H1 (cell line): ENCODE measurements around the gene CCS. TPM values are rescaled to one million over a fixed set of nuclear protein-coding genes. Genes with fewer than 3 reads are reported as not detected.
A peak's percentile ranks its signal among the peaks of the same experiment; 100 is the strongest.

Experiments used
- CTCF ChIA-PET: fragments of 300-600 bp; sonication (Branson Sonifier 250); formaldehyde crosslinking; loops from one replicate; lab custom pipeline; 2021; ENCODE audit not compliant: partially characterized antibody; lab: Charles Lee
- POLR2A ChIA-PET: fragments of 300-600 bp; sonication (Branson Sonifier 250); formaldehyde crosslinking; loops from one replicate; lab custom pipeline; 2021; ENCODE audit warnings: inconsistent platforms; ENCODE audit not compliant: partially characterized antibody; lab: Charles Lee
- DNase-seq, 2 experiments: peaks; one replicate each; pipeline versions ENCODE4 v3.0.0 to v3.0.0-alpha.2; 2010 to 2022; ENCODE audit warnings: low spot score in 2 of 2, low read depth in 1 of 2, mixed read lengths in 1 of 2
- FAIRE-seq: peaks from 2 replicates; lab custom pipeline; 2011; peaks lifted over from hg19 to GRCh38; lab: Jason Lieb, UNC
- H2AFZ ChIP-seq: 2 replicates; pipeline ENCODE4 v1.8.1; 2012; ENCODE audit warnings: low read length, inconsistent platforms
- H2AK5ac ChIP-seq: 2 replicates; pipeline ENCODE4 v1.6.1; 2013; ENCODE audit warnings: low read depth, low read length
- H2BK120ac ChIP-seq: replicated peaks from 2 replicates; pipeline ENCODE3; 2013; ENCODE audit warnings: low read depth, low read length, inconsistent platforms
- H2BK12ac ChIP-seq: 2 replicates; pipeline ENCODE4 v1.6.1; 2013; ENCODE audit warnings: low read depth, low read length
- H2BK15ac ChIP-seq: 2 replicates; pipeline ENCODE4 v1.6.1; 2013; ENCODE audit warnings: low read length
- H2BK20ac ChIP-seq: 2 replicates; pipeline ENCODE4 v1.6.1; 2013; ENCODE audit warnings: low read length
- H2BK5ac ChIP-seq: 2 replicates; pipeline ENCODE4 v1.6.1; 2013; ENCODE audit warnings: low read depth, low read length
- H3K14ac ChIP-seq: 2 replicates; pipeline ENCODE4 v1.6.1; 2013; ENCODE audit warnings: inconsistent platforms; ENCODE audit not compliant: insufficient read length
- H3K18ac ChIP-seq: 2 replicates; pipeline ENCODE4 v1.6.1; 2013; ENCODE audit warnings: low read length; ENCODE audit errors: extremely low read depth
- H3K23ac ChIP-seq: 2 replicates; pipeline ENCODE4 v1.6.1; 2013; ENCODE audit warnings: inconsistent platforms; ENCODE audit not compliant: insufficient read length
- H3K23me2 ChIP-seq: 2 replicates; pipeline ENCODE4 v1.6.1; 2013; ENCODE audit warnings: low read depth, low read length
- H3K27ac ChIP-seq: 2 replicates; pipeline ENCODE4 v1.6.1; 2011; ENCODE audit warnings: low read depth, low read length, inconsistent platforms
- H3K27me3 ChIP-seq, 4 experiments: replicated peaks in 1 of 4; 1 replicate in 1 of 4; 2 replicates in 3 of 4; pipeline versions ENCODE4 v1.6.1 to v1.8.1; 2011 to 2013; ENCODE audit warnings: low read length in 3 of 4, mild to moderate bottlenecking in 3 of 4, inconsistent platforms in 2 of 4, mixed read lengths in 2 of 4, moderate library complexity in 1 of 4; ENCODE audit not compliant: control insufficient read depth in 3 of 4, insufficient read depth in 3 of 4; ENCODE audit errors: extremely low read depth in 1 of 4
- H3K36me3 ChIP-seq, 4 experiments: 2 replicates each; pipeline versions ENCODE4 v1.6.1 to v1.8.1; 2011 to 2013; ENCODE audit warnings: mild to moderate bottlenecking in 4 of 4, low read length in 3 of 4, moderate library complexity in 2 of 4, control low read depth in 1 of 4, inconsistent platforms in 1 of 4; ENCODE audit not compliant: insufficient read depth in 4 of 4, control insufficient read depth in 2 of 4
- H3K4ac ChIP-seq: replicated peaks from 2 replicates; pipeline ENCODE3; 2013; ENCODE audit warnings: low read length, low read depth, mixed read lengths, inconsistent platforms; ENCODE audit not compliant: insufficient read length
- H3K4me1 ChIP-seq, 4 experiments: replicated peaks in 1 of 4; 1 replicate in 1 of 4; 2 replicates in 3 of 4; pipeline versions ENCODE4 v1.6.1 to v1.8.1; 2011 to 2013; ENCODE audit warnings: low read length in 3 of 4, inconsistent platforms in 2 of 4, mixed read lengths in 1 of 4; ENCODE audit not compliant: insufficient read depth in 4 of 4, control insufficient read depth in 3 of 4
- H3K4me2 ChIP-seq, 2 experiments: 2 replicates each; pipeline versions ENCODE4 v1.6.1 to v1.8.1; 2011 to 2013; ENCODE audit warnings: low read depth in 2 of 2, low read length in 2 of 2, control low read depth in 1 of 2, inconsistent platforms in 1 of 2, mild to moderate bottlenecking in 1 of 2; ENCODE audit not compliant: insufficient read depth in 1 of 2
- H3K4me3 ChIP-seq, 4 experiments: fragments of 200-600, 300-600 bp in 1 of 4; sonication (generic), shearing (Covaris generic), sonication (Bioruptor Twin) in 1 of 4; 2 replicates each; pipeline versions ENCODE4 v1.5.1 to v1.8.1; 2011 to 2016; ENCODE audit warnings: low read length in 4 of 4, low read depth in 3 of 4, control low read depth in 2 of 4, inconsistent platforms in 2 of 4, mild to moderate bottlenecking in 2 of 4, mixed read lengths in 1 of 4, moderate library complexity in 1 of 4; ENCODE audit not compliant: insufficient read depth in 2 of 4; ENCODE audit errors: extremely low read depth in 1 of 4
- H3K56ac ChIP-seq: replicated peaks from 2 replicates; pipeline ENCODE3; 2013; ENCODE audit warnings: low read depth, mild to moderate bottlenecking, mixed read lengths, low read length, inconsistent platforms; ENCODE audit not compliant: insufficient read length
- H3K79me1 ChIP-seq: 2 replicates; pipeline ENCODE4 v1.6.1; 2013; ENCODE audit warnings: low read depth, low read length, control low read depth
- H3K79me2 ChIP-seq, 2 experiments: 2 replicates each; pipeline versions ENCODE4 v1.6.1 to v1.8.1; 2012 to 2013; ENCODE audit warnings: low read length in 2 of 2, mild to moderate bottlenecking in 2 of 2, inconsistent platforms in 1 of 2; ENCODE audit not compliant: insufficient read depth in 2 of 2, control insufficient read depth in 1 of 2
- H3K9ac ChIP-seq, 4 experiments: replicated peaks in 1 of 4; 1 replicate in 1 of 4; 2 replicates in 3 of 4; pipeline versions ENCODE4 v1.6.1 to v1.8.1; 2011 to 2013; ENCODE audit warnings: low read depth in 3 of 4, low read length in 3 of 4, control low read depth in 2 of 4, mild to moderate bottlenecking in 2 of 4, moderate library complexity in 2 of 4, inconsistent platforms in 1 of 4; ENCODE audit errors: extremely low read depth in 1 of 4
- H3K9me3 ChIP-seq, 2 experiments: 2 replicates each; pipeline versions ENCODE4 v1.6.1 to v1.8.1; 2012 to 2013; ENCODE audit warnings: mild to moderate bottlenecking in 2 of 2, moderate library complexity in 2 of 2, control low read depth in 1 of 2, inconsistent platforms in 1 of 2, low read depth in 1 of 2, low read length in 1 of 2, mixed read lengths in 1 of 2; ENCODE audit not compliant: insufficient read depth in 2 of 2
- H4K20me1 ChIP-seq, 2 experiments: replicated peaks in 1 of 2; 2 replicates each; pipeline versions ENCODE3 to v1.8.1; 2011 to 2013; ENCODE audit warnings: inconsistent platforms in 2 of 2, low read length in 2 of 2, mild to moderate bottlenecking in 1 of 2; ENCODE audit not compliant: insufficient read depth in 2 of 2, control insufficient read depth in 1 of 2
- H4K5ac ChIP-seq: 2 replicates; pipeline ENCODE4 v1.6.1; 2013; ENCODE audit warnings: low read length, low read depth, mixed read lengths, inconsistent platforms; ENCODE audit not compliant: insufficient read length
- H4K8ac ChIP-seq: 2 replicates; pipeline ENCODE4 v1.8.0; 2013; ENCODE audit warnings: mild to moderate bottlenecking, moderate library complexity, low read length, inconsistent platforms; ENCODE audit not compliant: insufficient read depth; ENCODE audit errors: extremely low read depth
- H4K91ac ChIP-seq: replicated peaks from 2 replicates; pipeline ENCODE3; 2013; ENCODE audit warnings: low read length, mixed read lengths, inconsistent platforms; ENCODE audit not compliant: insufficient read length
- ASH2L ChIP-seq: fragments of 200-600, 300-600 bp; sonication (generic); IDR thresholded peaks from one replicate; pipeline ENCODE4 v1.7.1; 2017; ENCODE audit warnings: low read length
- CHD2 ChIP-seq: IDR thresholded peaks from 2 replicates; pipeline ENCODE4 v1.6.1; 2012; ENCODE audit warnings: low read length, improper control_type of control experiment
- EGR1 ChIP-seq: IDR thresholded peaks from 2 replicates; pipeline ENCODE4 v1.6.1; 2011; ENCODE audit warnings: low read depth, low read length, borderline replicate concordance
- KDM4A ChIP-seq: IDR thresholded peaks from one replicate; pipeline ENCODE4 v1.7.1; 2012; ENCODE audit warnings: low read depth, mild to moderate bottlenecking, moderate library complexity, low read length, inconsistent platforms; ENCODE audit not compliant: severe bottlenecking
- RFX5 ChIP-seq: IDR thresholded peaks from 2 replicates; pipeline ENCODE4 v1.6.1; 2011; ENCODE audit warnings: low read depth, low read length, improper control_type of control experiment, borderline replicate concordance
- SUZ12 ChIP-seq: fragments of 200-600 bp; sonication (generic); IDR thresholded peaks from 2 replicates; pipeline ENCODE4 v1.6.1; 2012; ENCODE audit warnings: mild to moderate bottlenecking, inconsistent platforms, low read length, moderate library complexity, mixed read lengths
- TCF12 ChIP-seq: IDR thresholded peaks from 2 replicates; pipeline ENCODE4 v1.6.1; 2011; ENCODE audit warnings: low read depth, mild to moderate bottlenecking, low read length
- WGBS, 2 experiments: shearing (Covaris generic) in 1 of 2; methylation state at CpG; one replicate each; pipeline versions ENCODE4 v1.1.6 to v1.1.7; 2013 to 2015; ENCODE audit warnings: low lambda C conversion rate in 2 of 2, mixed read lengths in 2 of 2, inconsistent platforms in 1 of 2, low coverage in 1 of 2, missing lambda C conversion rate in 1 of 2; ENCODE audit not compliant: insufficient replicate concordance in 2 of 2, insufficient coverage in 1 of 2, insufficient read length in 1 of 2; ENCODE audit errors: extremely low coverage in 1 of 2, missing lambda C conversion rate in 1 of 2; 5-methylcytosine and 5-hydroxymethylcytosine counted together
- polyA plus RNA-seq, 7 experiments: library from polyadenylated mRNA; depleted of rRNA in 3 of 7; stranded (reverse) in 5 of 7; unstranded in 2 of 7; fragments of >200 nt in 5 of 7; fragments of 200-250 nt in 2 of 7; gene quantifications; 1 replicate in 5 of 7; 2 replicates in 1 of 7; 4 replicates in 1 of 7; pipeline versions ENCODE4 v1.2.1 to v1.2.3, GENCODE V29; 2011 to 2013; ENCODE audit warnings: missing spikeins in 2 of 7, mixed read lengths in 2 of 7
- total RNA-seq: library from RNA; stranded (reverse); fragmentation: NEBNext Ultra II Directional; extraction: Animal tissue kit (Norgen Biotek cat#: 25700); gene quantifications from 2 replicates; pipeline ENCODE4 v1.2.1, GENCODE V29; 2021
- TF ChIP-seq, protein P1 (sequence below): IDR thresholded peaks from 2 replicates; pipeline ENCODE4 v1.6.1; 2011; ENCODE audit warnings: low read length, improper control_type of control experiment
- TF ChIP-seq, protein P2 (sequence below), 3 experiments: IDR thresholded peaks; 1 replicate in 2 of 3; 2 replicates in 1 of 3; pipeline versions ENCODE4 v1.5.1 to v1.6.1; 2011; ENCODE audit warnings: low read length in 3 of 3, mild to moderate bottlenecking in 3 of 3, inconsistent platforms in 2 of 3, low read depth in 1 of 3, moderate library complexity in 1 of 3; ENCODE audit not compliant: insufficient read depth in 1 of 3; ENCODE audit errors: control extremely low read depth in 1 of 3

Gene CCS
- total and polyA plus RNA-seq, 2 of the 8 experiments (the other 6 are each of a cell fraction or from before 2014, with no cell fraction given), result 37.1 to 37.7 TPM

DNA sequence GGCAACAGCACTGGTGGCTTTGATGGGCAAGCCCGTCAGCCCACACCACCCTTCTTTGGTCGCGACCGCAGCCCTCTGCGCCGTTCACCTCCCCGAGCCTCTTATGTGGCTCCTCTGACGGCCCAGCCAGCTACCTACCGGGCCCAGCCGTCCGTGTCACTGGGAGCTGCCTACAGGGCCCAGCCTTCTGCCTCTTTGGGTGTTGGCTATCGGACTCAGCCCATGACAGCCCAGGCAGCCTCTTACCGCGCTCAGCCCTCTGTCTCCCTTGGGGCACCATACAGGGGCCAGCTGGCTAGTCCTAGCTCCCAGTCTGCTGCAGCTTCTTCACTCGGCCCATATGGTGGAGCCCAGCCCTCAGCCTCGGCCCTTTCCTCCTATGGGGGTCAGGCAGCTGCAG lies 31.5 kb downstream of the CCS start:
- no peak for DNase-seq
- Histone ChIP-seq H4K20me1 (peaks cover 62 to 65% of the 10 kb centered on the region in 2 experiments), H3K9ac (no peak overlapping the region)

More for the DNA sequence above, 31.5 kb downstream of the CCS start:
- Histone ChIP-seq H3K79me1 (peaks cover 27% of the 10 kb centered on the region), H2BK15ac (no peak overlapping the region), H3K23me2 (no peaks in the 10 kb centered on the region)
- 95% methylated on average over 16 of the region's 16 CpGs; no CpG with 5 or more reads in 1 of the 2 experiments for WGBS, 2 experiments
- TF ChIP-seq EGR1, result no peak
- TF ChIP-seq SUZ12, result no peak
- TF ChIP-seq, protein P1, sequence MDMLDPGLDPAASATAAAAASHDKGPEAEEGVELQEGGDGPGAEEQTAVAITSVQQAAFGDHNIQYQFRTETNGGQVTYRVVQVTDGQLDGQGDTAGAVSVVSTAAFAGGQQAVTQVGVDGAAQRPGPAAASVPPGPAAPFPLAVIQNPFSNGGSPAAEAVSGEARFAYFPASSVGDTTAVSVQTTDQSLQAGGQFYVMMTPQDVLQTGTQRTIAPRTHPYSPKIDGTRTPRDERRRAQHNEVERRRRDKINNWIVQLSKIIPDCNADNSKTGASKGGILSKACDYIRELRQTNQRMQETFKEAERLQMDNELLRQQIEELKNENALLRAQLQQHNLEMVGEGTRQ, result no peak
- no peak for TF ChIP-seq CHD2
- no peak for TF ChIP-seq RFX5
- TF ChIP-seq, protein P2, sequence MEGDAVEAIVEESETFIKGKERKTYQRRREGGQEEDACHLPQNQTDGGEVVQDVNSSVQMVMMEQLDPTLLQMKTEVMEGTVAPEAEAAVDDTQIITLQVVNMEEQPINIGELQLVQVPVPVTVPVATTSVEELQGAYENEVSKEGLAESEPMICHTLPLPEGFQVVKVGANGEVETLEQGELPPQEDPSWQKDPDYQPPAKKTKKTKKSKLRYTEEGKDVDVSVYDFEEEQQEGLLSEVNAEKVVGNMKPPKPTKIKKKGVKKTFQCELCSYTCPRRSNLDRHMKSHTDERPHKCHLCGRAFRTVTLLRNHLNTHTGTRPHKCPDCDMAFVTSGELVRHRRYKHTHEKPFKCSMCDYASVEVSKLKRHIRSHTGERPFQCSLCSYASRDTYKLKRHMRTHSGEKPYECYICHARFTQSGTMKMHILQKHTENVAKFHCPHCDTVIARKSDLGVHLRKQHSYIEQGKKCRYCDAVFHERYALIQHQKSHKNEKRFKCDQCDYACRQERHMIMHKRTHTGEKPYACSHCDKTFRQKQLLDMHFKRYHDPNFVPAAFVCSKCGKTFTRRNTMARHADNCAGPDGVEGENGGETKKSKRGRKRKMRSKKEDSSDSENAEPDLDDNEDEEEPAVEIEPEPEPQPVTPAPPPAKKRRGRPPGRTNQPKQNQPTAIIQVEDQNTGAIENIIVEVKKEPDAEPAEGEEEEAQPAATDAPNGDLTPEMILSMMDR (IDR thresholded peaks at IDR 0.05; ENCODE audit: control extremely low read depth in 1 of 3, insufficient read depth in 1 of 3, low read depth in 1 of 3, low read length in 3 of 3), result no peak
- TF ChIP-seq KDM4A, result no peak
- no peak for TF ChIP-seq TCF12
- TF ChIP-seq ASH2L, result no peak
- TF ChIP-seq, all 59 proteins: peak for 0
- no peak for FAIRE-seq
- CTCF ChIA-PET, result interaction anchor here (0.6 to 1.4 kb wide), 4 partner anchors 43 to 983 kb away, joined by 3 to 5 read pairs (median 4); no protein-coding TSS in a partner anchor
- no peak overlapping the region for H2AK5ac ChIP-seq
- no peak overlapping the region for H3K18ac ChIP-seq
- H2BK5ac ChIP-seq, result no peak overlapping the region
- H3K4me1 ChIP-seq, result peaks cover 0 to 3% (median 2%) of the 10 kb centered on the region in 4 experiments; a peak in 3 of 7 replicates
- POLR2A ChIA-PET, result interaction anchor here (0.9 to 66.2 kb wide), 6 partner anchors 4 to 59 kb away, joined by 3 to 2165 read pairs (median 4); partner anchors contain the start of genes CCDC87, CCS, RBM14 and RBM4
- H4K5ac ChIP-seq, result no peak overlapping the region
- H2BK12ac ChIP-seq, result no peak overlapping the region
- peaks cover 74 to 99% of the 10 kb centered on the region in 2 experiments for H3K79me2 ChIP-seq
- no peak overlapping the region for H3K27ac ChIP-seq
- no peak overlapping the region for H3K56ac ChIP-seq
- no peak overlapping the region for H3K23ac ChIP-seq
- H3K36me3 ChIP-seq, result peaks cover 44 to 87% (median 74%) of the 10 kb centered on the region in 4 experiments
- no peak overlapping the region for H2AFZ ChIP-seq
- no peak overlapping the region for H3K14ac ChIP-seq
- H3K9me3 ChIP-seq, result no peaks in the 10 kb centered on the region
- H3K27me3 ChIP-seq, result no peaks in the 10 kb centered on the region
- no peak overlapping the region for H3K4me3 ChIP-seq
- no peak overlapping the region for H3K4ac ChIP-seq
- H4K91ac ChIP-seq, result no peak overlapping the region
- no peak overlapping the region for H2BK20ac ChIP-seq
- H2BK120ac ChIP-seq, result no peak overlapping the region
- peak overlapping the region; percentile 37; the same call in 1 of the 2 replicates for H4K8ac ChIP-seq
- no peak overlapping the region for H3K4me2 ChIP-seq
